GM12878 (cell line): ENCODE data around the gene CENPP. TPM values are rescaled to one million over a fixed set of nuclear protein-coding genes. Genes with fewer than 3 reads are reported as not detected.

Source experiments
- ATAC-seq: fragments of 200-7000 bp; cut with Tn5 transposase; 3 replicates; pipeline ENCODE4 v1.9.1; 2020; ENCODE audit warnings: mild to moderate bottlenecking, moderate library complexity
- BruUV-seq: library from RNA; stranded (reverse); fragments of 400-500 nt; replicated peaks from 2 replicates; lab custom pipeline; 2021; lab: Mats Ljungman, UMichigan
- CTCF ChIA-PET: fragments of 300-600 bp; sonication (Branson Sonifier 250); formaldehyde crosslinking; extraction: SDS; loops from one replicate; lab custom pipeline; 2021; ENCODE audit warnings: inconsistent platforms; lab: Yijun Ruan, JAX
- POLR2A ChIA-PET: fragments of 350-600 bp; formaldehyde crosslinking; extraction: SDS; loops from one replicate; lab custom pipeline; 2021; ENCODE audit warnings: inconsistent platforms; lab: Charles Lee
- RAD21 ChIA-PET: fragments of 300-600 bp; sonication (Branson Sonifier 250); formaldehyde crosslinking; loops from one replicate; lab custom pipeline; 2023; ENCODE audit warnings: antibody characterized with exemption; ENCODE audit not compliant: unreplicated experiment; lab: Charles Lee
- SMC1A ChIA-PET: fragments of 300-600 bp; sonication (Branson Sonifier 250); formaldehyde crosslinking; loops from one replicate; lab custom pipeline; 2023; ENCODE audit not compliant: unreplicated experiment, uncharacterized antibody; lab: Charles Lee
- DNase-seq: peaks from one replicate; pipeline ENCODE4 v3.0.0-alpha.2; 2011; ENCODE audit warnings: low read depth, low spot score
- FAIRE-seq: peaks from 3 replicates; lab custom pipeline; 2011; peaks lifted over from hg19 to GRCh38; lab: Jason Lieb, UNC
- H2AFZ ChIP-seq: 2 replicates; pipeline ENCODE4 v1.6.0; 2011; ENCODE audit warnings: low read depth, low read length, control low read depth; ENCODE audit not compliant: control insufficient read depth
- H3K27ac ChIP-seq: 2 replicates; pipeline ENCODE4 v1.5.1; 2011; ENCODE audit warnings: control low read depth; ENCODE audit not compliant: control insufficient read depth, insufficient read depth
- H3K27me3 ChIP-seq, 2 experiments: replicated peaks in 1 of 2; 2 replicates each; pipeline versions ENCODE4 v1.6.0 to v1.6.1; 2011; ENCODE audit warnings: low read length in 1 of 2; ENCODE audit not compliant: control insufficient read depth in 2 of 2, insufficient read depth in 2 of 2
- H3K36me3 ChIP-seq, 2 experiments: 2 replicates each; pipeline ENCODE4 v1.5.1; 2011; ENCODE audit warnings: low read length in 1 of 2; ENCODE audit not compliant: control insufficient read depth in 2 of 2, insufficient read depth in 2 of 2
- H3K4me1 ChIP-seq: 2 replicates; pipeline ENCODE4 v1.6.1; 2011; ENCODE audit warnings: mild to moderate bottlenecking, low read length, moderate library complexity, mixed read lengths; ENCODE audit not compliant: control insufficient read depth, insufficient read depth
- H3K4me2 ChIP-seq: 2 replicates; pipeline ENCODE4 v1.6.0; 2011; ENCODE audit warnings: control low read depth; ENCODE audit not compliant: control insufficient read depth, insufficient read depth
- H3K4me3 ChIP-seq: fragments of 200-600 bp; sonication (generic); 2 replicates; pipeline ENCODE4 v1.5.1; 2016
- H3K79me2 ChIP-seq: 2 replicates; pipeline ENCODE4 v1.6.0; 2011; ENCODE audit warnings: low read length; ENCODE audit not compliant: control insufficient read depth, insufficient read depth
- H3K9ac ChIP-seq: 2 replicates; pipeline ENCODE4 v1.8.0; 2011; ENCODE audit warnings: low read length, control low read depth, mixed read lengths; ENCODE audit not compliant: control insufficient read depth, insufficient read depth
- H3K9me3 ChIP-seq: replicated peaks from 3 replicates; pipeline ENCODE4 v1.5.1; 2011; ENCODE audit warnings: mild to moderate bottlenecking, low read length; ENCODE audit not compliant: control insufficient read depth, insufficient read depth
- H4K20me1 ChIP-seq: 2 replicates; pipeline ENCODE4 v1.6.0; 2011; ENCODE audit not compliant: control insufficient read depth, insufficient read depth
- ASH2L ChIP-seq: fragments of 300-600, 200-600 bp; sonication (generic); IDR thresholded peaks from 2 replicates; pipeline ENCODE4 v1.6.1; 2017; ENCODE audit warnings: low read depth, mild to moderate bottlenecking, borderline replicate concordance
- BCL3 ChIP-seq: IDR thresholded peaks from 2 replicates; pipeline ENCODE4 v1.6.1; 2011; ENCODE audit warnings: borderline replicate concordance, low read depth, mild to moderate bottlenecking, moderate library complexity, low read length; ENCODE audit not compliant: insufficient read depth, poor library complexity, severe bottlenecking
- CHD1 ChIP-seq: IDR thresholded peaks from 2 replicates; pipeline ENCODE4 v1.6.1; 2012; ENCODE audit warnings: low read depth, low read length, improper control_type of control experiment
- FOXK2 ChIP-seq: fragments of 450-650 bp; IDR thresholded peaks from 2 replicates; pipeline ENCODE4 v1.6.1; 2017; ENCODE audit warnings: mild to moderate bottlenecking, moderate library complexity
- IKZF1 ChIP-seq: fragments of 450-650 bp; conservative IDR thresholded peaks from 2 replicates; pipeline ENCODE4 v1.6.1; 2017; ENCODE audit warnings: antibody characterized with exemption, mild to moderate bottlenecking
- MYC ChIP-seq: IDR thresholded peaks from 2 replicates; pipeline ENCODE4 v1.6.1; 2011; ENCODE audit warnings: mild to moderate bottlenecking, low read length, moderate library complexity, inconsistent platforms; ENCODE audit not compliant: insufficient read depth, insufficient replicate concordance, insufficient read length, severe bottlenecking
- NBN ChIP-seq: fragments of 450-650 bp; IDR thresholded peaks from 2 replicates; pipeline ENCODE4 v1.6.1; 2016
- NR2C2 ChIP-seq: IDR thresholded peaks from 2 replicates; pipeline ENCODE4 v1.6.1; 2011; ENCODE audit warnings: borderline replicate concordance, low read depth; ENCODE audit not compliant: control insufficient read depth, insufficient read length
- RBBP5 ChIP-seq: fragments of 200-600 bp; sonication (generic); conservative IDR thresholded peaks from 2 replicates; pipeline ENCODE4 v1.6.1; 2016
- SPI1 ChIP-seq: IDR thresholded peaks from 2 replicates; pipeline ENCODE4 v1.6.1; 2011; ENCODE audit warnings: low read depth, mild to moderate bottlenecking, low read length, moderate library complexity, borderline replicate concordance; ENCODE audit not compliant: insufficient read depth
- YY1 ChIP-seq: IDR thresholded peaks from 2 replicates; pipeline ENCODE4 v1.6.1; 2011; ENCODE audit warnings: low read depth, mild to moderate bottlenecking, low read length
- WGBS: methylation state at CpG from one replicate; pipeline ENCODE4 v1.1.6; 2016; ENCODE audit warnings: low lambda C conversion rate; ENCODE audit not compliant: insufficient replicate concordance, insufficient coverage; ENCODE audit errors: missing lambda C conversion rate; 5-methylcytosine and 5-hydroxymethylcytosine counted together
- in situ Hi-C: fragments of 300-500 bp; cut with MboI; formaldehyde crosslinking; loops from 9 replicates; pipeline ENCODE4 v1.14.3; 2018; ENCODE audit warnings: mixed read lengths
- intact Hi-C: fragments of 100-400 bp; cut with micrococcal nuclease; formaldehyde crosslinking; loops from one replicate; pipeline ENCODE4 v1.14.2; 2022; ENCODE audit not compliant: unreplicated experiment
- polyA plus RNA-seq, 11 experiments: library from polyadenylated mRNA; depleted of rRNA in 4 of 11; unstranded in 6 of 11; stranded (reverse) in 5 of 11; fragments of >200 nt; fragmentation: Nextera tagmentation in 4 of 11; fragmentation: Illumina TruSeq in 1 of 11; extraction: Ambion mirVana in 4 of 11; extraction: Trizol in 1 of 11; gene quantifications; 1 replicate in 1 of 11; 2 replicates in 10 of 11; pipeline versions ENCODE4 v1.2.1 to v1.2.3, GENCODE V29; 2011 to 2016; ENCODE audit warnings: inconsistent platforms in 2 of 11, missing spikeins in 2 of 11, low read depth in 1 of 11
- total RNA-seq, 4 experiments: library from RNA; depleted of rRNA in 3 of 4; stranded (reverse); fragments of >200 nt in 3 of 4; fragmentation: Illumina TruSeq in 1 of 4; extraction: Trizol in 1 of 4; gene quantifications; 2 replicates each; pipeline versions ENCODE4 v1.2.1 to v1.2.3, GENCODE V29; 2013 to 2021

Gene CENPP
- total and polyA plus RNA-seq, 10 of the 15 experiments (the other 5 are each of a cell fraction or from before 2014, with no cell fraction given) = 9.4 to 31.4 (median 19.8) TPM

DNA sequence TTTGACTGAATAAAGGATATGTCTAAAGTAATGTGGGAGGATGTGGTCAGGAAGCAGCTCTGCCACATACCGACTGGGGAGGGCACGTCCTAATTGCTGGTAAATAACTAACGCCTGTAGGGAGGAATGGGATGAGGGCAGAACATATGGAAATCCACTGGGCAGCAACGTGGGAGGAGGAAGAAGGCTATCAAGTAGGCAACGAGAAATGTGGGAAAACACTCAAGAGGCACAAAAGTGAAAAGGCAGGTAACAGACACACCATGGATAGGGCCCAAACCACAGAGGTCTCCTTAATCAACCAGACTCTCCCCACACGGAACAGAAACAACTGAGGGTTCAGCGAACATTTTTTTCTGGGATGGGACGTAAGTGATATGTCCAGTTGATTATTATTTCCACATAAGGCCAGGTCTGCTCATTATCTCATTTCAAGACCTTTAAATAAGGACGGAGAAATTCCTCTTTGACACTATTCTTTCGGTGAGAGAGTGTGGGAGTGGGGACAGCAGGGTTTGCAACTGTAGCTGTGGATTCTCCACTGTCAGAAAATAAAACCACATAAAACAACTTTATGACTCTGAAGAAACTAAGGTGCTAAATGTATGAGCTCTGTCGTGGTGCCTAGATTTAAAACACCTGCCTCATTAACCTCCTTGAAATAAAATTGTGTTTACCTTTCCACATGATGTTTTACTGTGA, 49.3 kb upstream of the CENPP start:
- DNase-seq (no peak), FAIRE-seq (no peak), ATAC-seq (no peak)
- no TSS peak for BruUV-seq
- Histone ChIP-seq H3K79me2 (no peaks in the 10 kb centered on the region), H3K9me3 (no peaks in the 10 kb centered on the region), H3K4me3 (no peak overlapping the region), H3K27me3 (no peaks in the 10 kb centered on the region), H4K20me1 (no peaks in the 10 kb centered on the region), H3K36me3 (peaks cover 23 to 41% of the 10 kb centered on the region in 2 experiments), H3K4me1 (no peaks in the 10 kb centered on the region), H3K27ac (no peak overlapping the region), H2AFZ (no peak overlapping the region), H3K4me2 (no peak overlapping the region), H3K9ac (no peak overlapping the region)
- in situ Hi-C loops (no loop called here), intact Hi-C loops (no loop called here)
- WGBS = 56% methylated on average over 11 of the region's 11 CpGs
- TF ChIP-seq ASH2L = no peak
- no peak for TF ChIP-seq IKZF1
- no peak for TF ChIP-seq NBN
- no peak for TF ChIP-seq RBBP5
- TF ChIP-seq FOXK2 = no peak
- no peak for TF ChIP-seq SPI1
- no peak for TF ChIP-seq BCL3
- TF ChIP-seq CHD1 = no peak
- no peak for TF ChIP-seq YY1
- no peak for TF ChIP-seq NR2C2
- no peak for TF ChIP-seq MYC
- ChIA-PET POLR2A (interaction anchor here (0.9 kb wide), 1 partner anchor 15 kb away, joined by 3 read pairs; no protein-coding TSS in a partner anchor), CTCF (no interaction called here), RAD21 (no interaction called here), SMC1A (interaction anchor here (1.3 kb wide), 1 partner anchor 11 kb away, joined by 4 read pairs; no protein-coding TSS in a partner anchor)
